Middle frontal gyrus (tissue), 1 donor: ENCODE data around the gene C2orf68.
A peak's percentile ranks its signal among the peaks of the same experiment; 100 is the strongest.
"Not testable (repeated sequence)": the region's sequence is repeated elsewhere in the genome, so short reads cannot be mapped to it uniquely, and the experiment has no call there.

ENCODE experiments used
- DNase-seq: peaks from one replicate; pipeline ENCODE4 v3.0.0-alpha.2; 2015; ENCODE audit warnings: low spot score; ENCODE audit errors: extremely low spot score

C2orf68 gene, protein sequence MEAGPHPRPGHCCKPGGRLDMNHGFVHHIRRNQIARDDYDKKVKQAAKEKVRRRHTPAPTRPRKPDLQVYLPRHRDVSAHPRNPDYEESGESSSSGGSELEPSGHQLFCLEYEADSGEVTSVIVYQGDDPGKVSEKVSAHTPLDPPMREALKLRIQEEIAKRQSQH

DNA sequence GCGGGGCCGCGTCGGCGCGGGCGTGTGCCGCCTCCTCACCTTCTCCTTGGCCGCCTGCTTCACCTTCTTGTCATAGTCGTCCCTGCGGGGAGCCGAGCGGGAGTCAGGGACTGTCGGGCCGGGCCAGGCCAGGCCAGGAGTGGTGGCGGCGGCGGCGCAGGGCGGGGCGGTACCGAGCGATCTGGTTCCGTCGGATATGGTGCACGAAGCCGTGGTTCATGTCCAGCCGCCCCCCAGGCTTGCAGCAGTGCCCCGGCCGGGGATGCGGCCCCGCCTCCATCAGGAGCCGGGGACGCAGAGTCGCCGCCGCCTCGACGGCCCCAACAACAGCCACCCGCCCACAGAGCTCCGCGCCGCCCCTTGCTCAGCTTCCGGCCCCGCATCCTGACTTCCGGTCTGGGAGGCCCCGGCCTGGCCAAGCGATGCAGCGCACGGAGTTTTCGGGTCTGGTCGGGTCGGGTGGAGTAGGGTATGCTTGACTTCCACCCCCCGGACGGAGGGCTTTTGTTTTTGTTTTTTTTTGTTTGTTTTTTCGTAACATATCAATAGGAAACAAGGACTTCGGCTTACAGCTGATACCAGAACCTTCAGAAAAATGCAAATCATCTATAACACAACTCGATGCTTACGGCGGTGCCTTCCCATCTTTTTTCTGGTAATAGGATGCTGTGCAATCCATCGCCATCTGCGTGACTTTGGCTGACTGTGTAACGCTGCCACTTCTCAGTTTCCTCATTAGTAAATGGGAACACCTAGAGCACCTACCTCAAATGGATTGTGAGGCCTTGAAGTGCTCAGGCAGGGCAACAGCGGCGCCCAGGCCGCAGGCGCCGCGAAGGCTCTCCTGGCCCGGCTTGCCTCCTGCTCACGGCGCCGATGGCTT is at the start of gene C2orf68:
TSS of gene C2orf68 (minus strand) at position 362 of the 883 bp plus-strand sequence. CDS start at position 280, 82 bp downstream.
- DNase-seq, result peak; percentile 67

DNA sequence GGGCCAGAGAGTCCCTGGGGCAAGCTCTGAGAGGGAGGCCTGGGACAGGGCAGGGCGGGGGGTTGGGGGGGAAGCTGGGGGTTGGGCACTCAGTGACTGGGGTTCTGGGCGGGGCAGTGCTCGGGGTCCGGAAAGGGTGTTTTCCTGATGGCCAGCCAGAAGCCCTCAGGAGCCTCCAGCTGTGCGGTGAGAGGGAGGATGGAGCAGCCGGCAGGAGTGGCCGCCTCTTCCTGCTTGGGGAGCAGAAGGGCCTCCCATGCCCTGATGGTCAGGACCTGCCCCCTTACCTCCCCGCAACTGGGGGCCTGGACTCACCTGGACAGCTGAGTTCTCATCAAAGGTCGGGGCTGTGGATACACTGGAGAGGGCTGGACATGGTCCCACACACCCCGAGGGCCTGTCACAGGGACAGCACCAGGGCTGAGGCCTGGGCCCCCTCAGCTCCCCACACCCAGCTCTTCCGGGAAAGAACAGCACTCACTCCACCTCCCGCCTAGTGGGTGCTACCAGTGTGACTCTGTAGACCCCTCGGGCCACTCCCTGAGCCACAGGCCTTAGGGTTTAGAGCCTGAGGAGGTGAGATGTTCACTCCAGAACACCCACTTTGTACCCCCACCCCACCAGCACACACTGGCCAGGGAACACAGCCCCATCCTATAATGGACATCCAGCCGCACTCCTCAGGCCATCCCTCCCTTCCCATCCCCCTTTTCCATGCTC is 49.4 kb upstream of the C2orf68 start:
- DNase-seq, result no peak

DNA sequence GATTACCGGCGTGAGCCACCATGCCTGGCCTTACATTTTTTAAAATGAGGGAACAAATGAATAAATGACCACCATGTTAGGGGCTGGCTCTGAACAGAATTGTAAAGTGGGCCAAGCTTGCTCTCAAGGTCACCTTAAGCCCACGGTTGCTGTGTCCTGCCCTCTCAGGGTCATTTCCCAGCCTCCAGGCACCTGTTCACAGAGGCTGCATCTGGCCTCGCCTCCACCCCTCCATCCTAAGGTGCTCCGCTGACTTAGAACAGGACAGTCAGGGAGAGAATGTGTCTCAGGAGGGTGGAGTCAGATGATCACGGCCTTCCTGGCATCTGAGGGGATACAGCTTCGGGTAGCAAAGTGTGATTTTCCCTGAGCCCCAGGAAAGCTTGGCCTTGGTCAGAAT is 48.9 kb upstream of the C2orf68 start:
- no peak for DNase-seq

DNA sequence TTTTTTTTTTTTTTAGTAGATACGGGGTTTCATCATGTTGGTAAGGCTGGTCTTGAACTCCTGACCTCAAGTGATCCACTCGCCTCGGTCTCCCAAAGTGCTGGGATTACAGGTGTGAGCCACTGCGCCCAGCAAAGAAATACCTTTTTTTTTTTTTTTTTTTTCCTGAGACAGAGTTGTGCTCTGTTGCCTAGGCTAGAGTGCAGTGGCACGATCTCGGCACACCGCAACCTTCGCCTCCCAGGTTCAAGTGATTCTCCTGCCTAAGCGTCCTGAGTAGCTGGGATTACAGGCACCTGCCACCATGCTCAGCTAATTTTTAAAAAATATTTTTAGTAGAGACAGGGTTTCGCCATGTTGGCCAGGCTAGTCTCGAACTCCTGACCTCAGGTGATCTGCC is 48.4 kb upstream of the C2orf68 start:
- not testable (repeated sequence) for DNase-seq

DNA sequence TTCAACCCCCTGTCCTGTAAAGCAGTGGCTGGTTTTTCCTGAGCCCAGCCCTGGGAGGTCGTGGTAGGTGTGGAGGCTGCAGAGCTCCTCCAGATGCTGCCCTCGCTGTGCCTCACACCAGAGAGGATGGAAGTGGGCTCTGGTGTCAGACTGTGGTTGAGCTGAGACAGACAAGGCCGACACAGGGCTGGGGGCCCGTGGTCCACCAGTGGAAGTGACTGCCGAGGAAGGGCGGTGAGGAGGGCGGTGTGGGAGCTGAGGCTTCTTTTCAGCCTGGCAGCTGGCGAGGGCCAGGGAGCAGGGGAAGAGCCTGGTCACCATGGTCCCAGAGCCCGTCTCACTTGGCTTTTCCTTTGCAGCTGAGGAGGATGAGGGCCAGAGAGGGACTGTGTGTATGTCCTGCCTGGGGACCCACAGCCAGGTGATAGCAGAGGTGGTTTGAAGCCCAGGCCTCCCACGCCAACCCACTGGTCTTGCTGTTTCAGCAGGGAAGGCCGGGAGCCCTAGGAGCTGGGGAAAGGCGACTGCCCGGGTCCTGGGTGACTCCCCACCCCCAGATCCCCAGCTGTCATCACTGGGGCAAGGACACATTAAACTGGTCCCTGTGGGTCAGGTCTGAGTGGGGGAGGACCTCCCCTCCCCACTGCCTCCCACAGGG is 47.6 kb upstream of the C2orf68 start:
- no peak for DNase-seq

DNA sequence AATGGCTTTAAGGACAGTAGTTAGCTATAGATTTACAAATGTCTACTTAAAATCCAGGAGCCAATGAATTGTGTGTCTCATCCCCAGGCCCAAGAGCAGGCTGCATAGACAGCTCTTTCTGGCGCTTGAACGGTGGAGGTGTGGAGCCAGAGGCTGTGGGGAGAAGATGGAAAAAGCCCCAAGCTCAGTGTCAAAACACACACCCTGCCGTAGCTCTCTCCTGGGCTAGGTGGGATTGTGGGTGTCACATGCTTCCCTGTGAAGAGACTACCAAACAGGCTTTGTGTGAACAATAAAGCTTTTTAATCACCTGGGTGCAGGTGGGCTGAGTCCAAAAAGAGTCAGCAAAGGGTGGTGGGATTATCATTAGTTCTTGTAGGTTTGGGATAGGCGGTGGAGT is 45.5 kb upstream of the C2orf68 start:
- DNase-seq, result not testable (repeated sequence)

DNA sequence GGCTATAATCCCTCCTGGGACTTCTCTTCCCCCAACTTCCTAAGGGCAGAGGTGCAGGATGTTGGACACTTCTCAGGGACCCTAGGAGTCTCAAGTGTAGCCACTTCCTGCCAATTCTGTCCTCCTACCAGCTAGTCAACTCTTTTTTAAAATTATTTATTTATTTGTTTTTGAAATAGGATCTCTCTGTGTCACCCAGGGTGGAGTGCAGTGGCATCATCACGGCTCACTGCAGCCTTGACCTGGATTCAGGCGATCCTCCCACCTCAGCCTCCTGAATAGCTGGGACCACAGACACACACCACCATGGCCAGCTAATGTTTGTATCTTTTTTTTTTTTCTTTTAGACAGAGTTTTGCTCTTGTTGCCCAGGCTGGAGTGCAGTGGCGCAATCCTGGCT is 44.6 kb upstream of the C2orf68 start:
- DNase-seq, result no peak

DNA sequence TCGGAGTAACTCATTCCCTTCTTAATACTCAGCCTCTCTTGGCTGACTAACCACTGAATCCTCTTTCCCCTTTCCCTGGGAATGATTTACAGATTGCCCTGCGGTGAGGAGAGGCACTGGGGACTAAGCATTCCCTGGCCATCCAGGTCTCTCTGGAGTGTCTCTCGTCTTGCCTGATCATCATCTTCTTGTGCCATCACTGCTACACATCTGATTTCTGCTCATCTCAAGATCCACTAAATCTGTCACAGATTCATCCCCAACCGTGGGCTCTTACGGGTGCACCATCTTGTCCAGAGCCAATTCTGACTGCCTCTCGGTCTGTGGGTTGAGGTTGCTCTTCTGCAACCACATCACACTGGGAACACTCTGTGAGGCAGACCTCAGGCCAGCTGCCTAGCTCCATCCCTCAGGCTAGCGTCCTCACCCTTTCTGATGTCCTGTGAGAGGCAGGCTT is 44.1 kb upstream of the C2orf68 start:
- DNase-seq, result no peak

DNA sequence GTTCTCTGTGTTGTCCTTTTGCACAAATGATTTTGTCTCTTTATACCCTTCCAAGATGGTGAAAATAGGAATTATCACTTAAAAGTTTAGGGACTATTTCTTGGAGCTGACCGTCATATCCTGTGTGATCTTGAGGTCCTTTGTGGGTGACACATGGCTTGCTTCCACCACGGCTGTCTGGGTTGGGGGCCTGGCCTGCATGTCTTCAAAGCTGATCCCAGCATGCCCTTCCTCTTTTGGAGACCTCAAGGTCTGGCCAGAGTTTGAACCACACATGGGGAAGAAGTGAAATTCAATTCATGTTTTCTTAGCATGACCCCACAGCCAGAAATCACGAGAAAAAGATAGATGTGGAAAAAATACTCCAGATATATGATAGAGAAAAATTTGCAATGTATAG is 42.1 kb upstream of the C2orf68 start:
- DNase-seq, result no peak

DNA sequence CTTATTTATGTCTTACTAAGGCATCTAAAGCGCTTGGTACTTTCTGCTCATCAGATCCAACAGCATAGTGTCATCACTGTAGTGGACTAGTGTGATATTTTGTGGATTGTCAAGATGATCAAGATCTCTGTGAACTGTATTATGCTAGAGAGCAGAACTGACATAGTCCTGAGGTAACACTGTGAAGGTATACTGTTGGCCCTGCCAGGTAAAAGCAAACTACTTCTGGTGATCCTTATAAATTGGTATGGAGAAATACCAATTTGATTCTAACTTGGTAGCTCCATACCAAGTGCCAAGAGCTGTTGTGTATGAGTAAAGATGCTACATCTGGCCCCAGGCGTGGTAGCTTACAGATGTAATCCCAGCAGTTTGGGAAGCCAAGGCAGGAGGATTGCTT is 40.2 kb upstream of the C2orf68 start:
- no peak for DNase-seq

DNA sequence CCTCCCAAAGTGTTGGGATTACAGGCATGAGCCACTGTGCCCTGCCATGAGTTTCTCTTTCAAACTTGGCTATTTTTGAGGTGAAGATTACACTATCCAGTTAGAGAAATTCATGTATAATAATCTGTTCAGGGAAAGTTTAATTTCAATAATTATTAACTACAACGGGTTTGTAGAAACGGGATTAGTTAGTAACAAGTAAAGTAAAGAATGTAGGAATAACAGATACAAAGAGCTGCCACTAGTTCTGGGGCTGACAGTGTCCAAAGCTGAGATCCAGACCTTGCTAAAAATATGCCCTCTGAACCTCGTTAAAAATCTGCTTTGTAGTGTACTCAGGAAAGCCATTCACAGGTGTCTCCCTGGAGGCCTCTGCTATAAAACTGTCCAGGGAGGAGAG is 39.2 kb upstream of the C2orf68 start:
- no peak for DNase-seq

DNA sequence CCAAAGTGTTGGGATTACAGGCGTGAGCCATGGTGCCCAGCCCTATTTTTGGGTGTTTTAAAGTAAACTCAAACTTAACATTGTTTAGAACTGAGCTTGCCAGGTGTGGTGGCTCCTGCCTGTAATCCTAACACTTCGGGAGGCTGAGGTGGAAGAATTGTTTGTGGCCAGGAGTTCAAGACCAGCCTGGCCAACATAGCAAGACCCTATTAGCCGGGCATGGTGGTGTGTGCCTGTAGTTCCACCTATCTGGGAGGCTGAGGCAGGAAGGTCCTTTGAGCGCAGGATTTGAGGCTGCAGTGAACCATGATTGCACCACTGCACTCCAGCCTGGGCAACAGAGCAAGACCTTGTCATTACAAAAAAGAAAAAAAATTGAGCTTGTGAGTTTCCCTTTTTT is 38.6 kb upstream of the C2orf68 start:
- no peak for DNase-seq

DNA sequence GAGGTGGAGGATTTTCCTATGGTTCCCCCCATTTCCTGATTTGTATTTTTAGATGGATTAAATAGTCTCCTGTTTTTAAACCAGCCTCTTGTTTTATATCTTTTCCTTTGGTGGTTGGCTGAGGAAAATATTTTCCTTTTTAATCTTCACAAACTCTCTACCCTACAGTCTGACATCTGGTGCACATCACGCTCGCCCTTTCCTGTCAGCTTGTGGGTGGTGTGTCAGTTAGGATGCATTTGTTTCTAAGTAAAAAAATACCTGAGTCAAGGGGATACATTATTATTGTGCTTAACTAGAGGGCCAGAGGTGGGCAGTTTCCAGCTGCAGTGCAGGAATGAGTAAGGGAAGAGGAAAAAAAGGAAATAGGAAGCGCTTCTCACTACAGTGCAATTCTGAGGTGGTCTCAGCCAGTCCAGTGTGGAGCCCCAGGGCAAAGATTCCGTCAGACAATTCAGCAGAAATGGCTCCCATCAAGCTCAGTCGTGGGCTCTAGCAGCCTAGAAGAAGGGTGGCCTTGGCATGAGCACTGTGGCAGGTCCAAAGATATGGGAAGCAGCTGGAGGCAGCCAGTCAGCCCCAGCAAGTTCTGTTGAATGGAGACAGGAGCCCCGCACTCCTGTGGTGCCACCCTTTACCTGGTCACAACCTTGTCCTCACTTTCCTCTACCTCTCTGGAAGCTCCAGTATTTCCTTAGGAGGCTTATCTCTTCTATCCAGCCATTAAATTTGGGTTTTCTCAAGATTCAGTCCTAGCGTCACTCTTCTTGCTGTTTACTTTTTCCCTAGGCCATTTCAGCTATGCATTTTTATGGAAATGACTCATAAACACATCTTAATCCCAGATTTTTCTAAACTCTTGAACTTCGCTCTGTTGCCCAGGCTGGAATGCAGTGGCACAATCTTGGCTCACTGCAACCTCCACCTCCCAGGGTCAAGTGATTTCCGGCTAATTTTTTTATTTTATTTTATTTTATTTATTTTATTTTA is 37.6 kb upstream of the C2orf68 start:
- DNase-seq, result no peak

DNA sequence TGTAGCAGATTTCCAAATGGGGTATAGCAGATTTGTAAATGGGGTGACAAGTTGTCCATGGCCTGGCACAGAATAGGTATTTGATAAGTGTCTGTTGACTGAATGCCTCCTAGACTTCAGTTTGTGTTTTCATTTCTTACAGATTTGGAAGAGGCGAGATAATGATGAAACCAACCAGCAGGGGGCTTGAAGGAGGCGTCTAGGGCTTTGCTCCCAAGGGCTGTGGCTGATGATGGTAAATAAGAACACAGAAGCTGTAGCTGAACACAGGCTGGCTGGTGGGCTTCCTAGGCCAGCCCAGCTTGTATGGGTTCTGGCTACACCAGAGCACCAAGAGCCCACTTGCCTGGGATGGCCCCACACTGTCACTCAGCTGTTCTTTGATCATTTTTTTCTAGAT is 36.8 kb upstream of the C2orf68 start:
- no peak for DNase-seq

DNA sequence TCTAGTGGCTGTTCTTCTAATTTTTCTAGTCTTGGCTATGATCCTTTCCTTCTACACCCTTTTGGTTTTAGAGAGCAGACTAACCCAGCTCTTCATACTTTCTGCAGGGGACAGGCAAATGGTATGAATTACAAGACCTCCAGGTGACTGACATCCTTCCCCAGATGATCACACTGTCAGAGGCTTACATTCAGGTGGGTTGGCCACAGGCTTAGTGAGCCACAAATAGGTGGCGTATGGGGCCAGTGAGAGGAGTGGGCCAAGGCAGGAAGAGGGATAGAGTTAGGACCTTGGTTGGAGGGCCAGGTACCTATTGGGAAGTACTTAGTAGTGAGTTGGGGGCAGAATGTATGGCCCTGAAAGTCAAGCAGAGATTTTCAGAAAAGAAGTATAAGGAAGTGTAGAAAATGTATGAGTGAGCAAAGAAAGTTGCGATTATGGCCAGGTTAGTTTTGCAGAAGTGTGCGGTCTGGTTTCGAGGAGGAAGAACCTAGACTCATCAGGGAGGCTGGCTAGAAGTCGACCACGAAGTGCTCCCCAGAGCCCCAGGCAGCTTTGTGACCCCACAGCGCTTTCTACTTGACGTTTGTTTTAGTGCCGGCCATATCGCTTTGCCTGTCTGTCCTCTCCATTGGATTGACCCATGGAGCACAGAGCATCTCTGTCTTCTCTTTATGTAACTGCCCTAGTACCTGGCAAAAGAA is 36.1 kb upstream of the C2orf68 start:
- DNase-seq, result no peak

DNA sequence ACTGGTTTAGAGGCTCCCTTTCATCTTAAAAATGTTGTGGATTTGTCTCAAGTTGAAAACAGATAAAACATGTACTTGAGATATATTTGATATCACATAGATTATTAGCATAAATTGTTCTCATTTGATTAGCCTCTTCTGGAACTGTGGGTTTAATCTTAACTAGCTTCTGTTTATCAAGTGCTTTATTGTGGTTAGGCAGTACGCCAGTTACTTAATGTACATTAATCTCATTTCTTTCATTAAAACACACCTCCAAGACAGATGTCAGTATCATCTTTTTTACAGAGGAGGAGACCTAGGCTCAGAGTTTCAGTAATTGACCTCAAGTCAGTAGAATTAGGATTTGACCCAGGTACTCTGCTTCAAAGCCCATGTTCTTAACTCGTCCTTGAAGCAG is 34.3 kb upstream of the C2orf68 start:
- DNase-seq, result no peak

DNA sequence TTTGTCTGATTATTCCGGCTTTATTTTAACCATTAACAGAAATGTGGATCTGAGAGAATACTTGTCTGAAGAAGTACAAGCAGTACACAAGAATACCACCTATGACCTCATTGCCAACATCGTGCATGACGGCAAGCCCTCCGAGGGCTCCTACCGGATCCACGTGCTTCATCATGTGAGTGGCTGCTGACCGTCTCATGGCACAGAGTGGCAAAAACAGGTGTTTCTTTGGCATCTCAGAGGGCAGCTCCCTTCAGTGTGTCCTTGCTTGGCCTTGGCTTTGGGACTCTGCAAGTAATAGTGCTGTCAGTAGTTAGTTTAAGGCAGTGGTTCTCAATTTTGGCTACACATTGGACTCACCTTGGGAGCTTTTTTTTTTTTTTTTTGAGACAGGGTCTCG is 33.0 kb upstream of the C2orf68 start:
- DNase-seq, result no peak

DNA sequence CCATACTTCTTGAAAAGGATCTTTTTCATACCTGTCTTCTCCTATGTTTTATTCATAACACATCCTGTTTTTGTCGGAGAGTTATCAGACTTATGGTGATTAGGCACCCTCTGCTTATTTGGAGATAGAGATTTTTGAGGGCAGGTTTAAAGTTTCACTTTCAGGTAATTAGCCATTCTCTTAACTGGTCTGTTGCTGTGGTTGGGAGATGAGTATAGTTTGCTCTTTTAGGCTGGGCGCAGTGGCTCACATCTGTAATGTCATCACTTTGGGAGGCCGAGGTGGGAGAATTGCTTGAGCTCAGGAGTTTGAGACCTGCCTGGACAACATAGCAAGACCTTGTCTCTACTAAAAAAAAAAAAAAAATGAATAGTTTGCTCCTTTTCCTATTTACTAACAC is 30.9 kb upstream of the C2orf68 start:
- no peak for DNase-seq

DNA sequence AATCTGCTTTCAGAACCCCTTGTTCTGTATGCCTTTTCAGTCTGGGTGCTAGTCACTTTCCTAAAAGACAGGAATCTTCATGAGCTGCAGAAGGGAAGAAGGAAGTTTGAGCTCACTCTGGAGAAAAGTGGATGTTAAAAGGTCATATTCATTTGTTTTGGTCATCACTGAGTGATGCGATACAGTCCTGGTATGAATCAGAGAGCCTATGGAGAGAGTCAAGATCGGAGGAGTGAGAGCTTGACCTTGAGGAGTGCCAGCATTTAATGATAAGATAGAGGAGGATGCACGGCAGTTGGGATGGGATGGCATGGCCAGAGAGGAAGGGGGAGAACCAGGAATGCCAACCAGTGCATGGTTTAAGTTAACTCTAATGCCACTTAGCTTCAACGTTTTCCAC is 23.8 kb upstream of the C2orf68 start:
- DNase-seq, result no peak

DNA sequence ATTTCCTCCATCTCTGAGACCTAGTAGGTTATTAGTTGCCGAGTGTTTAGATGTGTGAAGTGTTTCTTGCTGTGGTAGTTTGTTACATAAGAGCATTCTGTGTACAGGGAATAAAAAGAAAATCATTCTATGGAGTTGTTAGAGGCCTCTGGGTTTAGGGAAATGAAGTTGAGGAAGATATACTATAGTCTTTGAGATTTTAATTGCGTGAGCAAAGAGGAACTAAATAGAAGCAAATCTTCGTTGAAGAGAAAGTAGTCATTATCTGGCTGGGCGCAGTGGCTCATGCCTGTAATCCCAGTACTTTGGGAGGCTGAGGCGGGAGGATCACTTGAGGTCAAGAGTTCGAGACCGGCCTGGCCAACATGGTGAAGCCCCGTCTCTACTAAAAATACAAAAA is 23.1 kb upstream of the C2orf68 start:
- DNase-seq, result no peak
